Measurements from ENCODE around the gene PCNX4.

GRCh38 chr14:60092526-60092920, 800 bp downstream of the PCNX4 start:
- no peak for TF ChIP-seq POLR2AphosphoS5 (IDR thresholded peaks at IDR 0.05)
- TF ChIP-seq, protein P1, sequence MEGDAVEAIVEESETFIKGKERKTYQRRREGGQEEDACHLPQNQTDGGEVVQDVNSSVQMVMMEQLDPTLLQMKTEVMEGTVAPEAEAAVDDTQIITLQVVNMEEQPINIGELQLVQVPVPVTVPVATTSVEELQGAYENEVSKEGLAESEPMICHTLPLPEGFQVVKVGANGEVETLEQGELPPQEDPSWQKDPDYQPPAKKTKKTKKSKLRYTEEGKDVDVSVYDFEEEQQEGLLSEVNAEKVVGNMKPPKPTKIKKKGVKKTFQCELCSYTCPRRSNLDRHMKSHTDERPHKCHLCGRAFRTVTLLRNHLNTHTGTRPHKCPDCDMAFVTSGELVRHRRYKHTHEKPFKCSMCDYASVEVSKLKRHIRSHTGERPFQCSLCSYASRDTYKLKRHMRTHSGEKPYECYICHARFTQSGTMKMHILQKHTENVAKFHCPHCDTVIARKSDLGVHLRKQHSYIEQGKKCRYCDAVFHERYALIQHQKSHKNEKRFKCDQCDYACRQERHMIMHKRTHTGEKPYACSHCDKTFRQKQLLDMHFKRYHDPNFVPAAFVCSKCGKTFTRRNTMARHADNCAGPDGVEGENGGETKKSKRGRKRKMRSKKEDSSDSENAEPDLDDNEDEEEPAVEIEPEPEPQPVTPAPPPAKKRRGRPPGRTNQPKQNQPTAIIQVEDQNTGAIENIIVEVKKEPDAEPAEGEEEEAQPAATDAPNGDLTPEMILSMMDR (IDR thresholded peaks at IDR 0.05): no peak
- TF ChIP-seq POLR2A (IDR thresholded peaks at IDR 0.05): no peak
- TF ChIP-seq EP300 (IDR thresholded peaks at IDR 0.05): no peak
